ENCODE data around the gene FAM222B. TPM values are rescaled to one million over a fixed set of nuclear protein-coding genes. Genes with fewer than 3 reads are reported as not detected.

The FAM222B gene
- total and polyA plus RNA-seq, 12 donors = 4.9 to 18.3 (median 13.4) TPM

DNA sequence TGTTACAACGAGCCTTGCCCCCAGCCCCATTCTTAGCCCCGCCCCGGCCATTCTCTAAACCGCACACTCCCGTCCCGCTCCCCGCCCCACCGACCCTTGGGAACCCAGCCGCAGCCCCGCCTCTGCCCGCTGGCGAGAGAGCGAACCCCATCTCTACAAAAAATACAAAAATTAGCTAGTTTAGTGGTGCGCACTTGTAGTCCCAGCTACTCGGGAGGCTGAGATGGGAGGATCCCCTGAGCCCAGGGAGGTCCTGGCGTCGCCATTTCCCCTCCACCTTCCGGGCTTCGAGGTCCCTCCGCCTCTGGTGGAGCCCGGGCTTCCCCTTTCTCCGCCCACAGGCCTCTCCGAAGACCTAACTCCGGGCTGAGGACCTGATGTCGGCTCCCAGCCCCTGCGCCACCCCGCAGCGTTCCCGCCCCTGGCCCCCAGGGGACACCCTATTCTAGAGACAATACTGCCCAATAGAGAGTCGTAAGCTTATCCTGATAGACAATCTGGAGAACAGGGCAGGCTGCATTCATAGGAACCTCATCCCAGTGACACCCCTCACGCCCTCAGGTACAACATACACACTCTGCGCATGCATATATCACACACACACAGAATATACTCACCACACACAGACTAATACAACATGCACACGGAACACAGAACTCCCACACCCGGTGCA is 130.4 kb downstream of the FAM222B start:
- TF ChIP-seq POLR2A (IDR thresholded peaks at IDR 0.05) = no peak
- TF ChIP-seq, protein P1, sequence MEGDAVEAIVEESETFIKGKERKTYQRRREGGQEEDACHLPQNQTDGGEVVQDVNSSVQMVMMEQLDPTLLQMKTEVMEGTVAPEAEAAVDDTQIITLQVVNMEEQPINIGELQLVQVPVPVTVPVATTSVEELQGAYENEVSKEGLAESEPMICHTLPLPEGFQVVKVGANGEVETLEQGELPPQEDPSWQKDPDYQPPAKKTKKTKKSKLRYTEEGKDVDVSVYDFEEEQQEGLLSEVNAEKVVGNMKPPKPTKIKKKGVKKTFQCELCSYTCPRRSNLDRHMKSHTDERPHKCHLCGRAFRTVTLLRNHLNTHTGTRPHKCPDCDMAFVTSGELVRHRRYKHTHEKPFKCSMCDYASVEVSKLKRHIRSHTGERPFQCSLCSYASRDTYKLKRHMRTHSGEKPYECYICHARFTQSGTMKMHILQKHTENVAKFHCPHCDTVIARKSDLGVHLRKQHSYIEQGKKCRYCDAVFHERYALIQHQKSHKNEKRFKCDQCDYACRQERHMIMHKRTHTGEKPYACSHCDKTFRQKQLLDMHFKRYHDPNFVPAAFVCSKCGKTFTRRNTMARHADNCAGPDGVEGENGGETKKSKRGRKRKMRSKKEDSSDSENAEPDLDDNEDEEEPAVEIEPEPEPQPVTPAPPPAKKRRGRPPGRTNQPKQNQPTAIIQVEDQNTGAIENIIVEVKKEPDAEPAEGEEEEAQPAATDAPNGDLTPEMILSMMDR (IDR thresholded peaks at IDR 0.05) = no peak
- peak overlapping the region in 2 of 4 donors; percentile 18 to 61 for H3K4me3 ChIP-seq
- H3K27ac ChIP-seq = peak overlapping the region; percentile 73 to 94 (median 78)
- peak in 2 of 7 donors; percentile 31 to 42 for DNase-seq
- peaks cover 17 to 22% of the 10 kb centered on the region in 2 donors for H3K4me1 ChIP-seq (replicated peaks in 1 of 2)
- H3K27me3 ChIP-seq = no peaks in the 10 kb centered on the region
- H3K36me3 ChIP-seq (replicated peaks in 1 of 2) = peaks cover 0 to 20% of the 10 kb centered on the region in 2 donors
- WGBS, 4 donors = 49 to 65% (median 51%) methylated on average over 28 to 34 of the region's 34 CpGs
- H3K9me3 ChIP-seq (replicated peaks in 1 of 3) = no peaks in the 10 kb centered on the region
- intact Hi-C loops (cut with DNase I) = no loop called here

DNA sequence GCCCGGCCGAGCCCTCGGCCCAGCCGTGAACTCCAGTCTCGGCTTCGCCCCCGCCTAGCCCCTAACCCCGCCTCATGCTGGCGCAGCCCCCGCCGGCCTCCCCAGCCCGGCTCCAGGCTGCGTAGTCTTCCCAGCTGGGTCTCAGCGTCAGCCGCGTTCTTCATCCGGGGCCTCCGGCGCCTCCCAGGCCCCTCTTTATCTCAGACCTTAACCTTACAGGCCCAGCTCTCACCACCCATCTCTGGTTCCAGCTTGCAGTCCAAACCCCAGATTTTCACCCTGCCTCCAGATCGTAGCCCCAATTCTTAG is 130.9 kb downstream of the FAM222B start, which contains the start of gene PROCA1:
TSS of gene PROCA1 (minus strand) at position 166 of the 309 bp plus-strand sequence. CDS start 228 bp downstream, outside the sequence.
- DNase-seq = no peak
- 3 to 9% (median 5%) methylated on average over 9 to 20 of the region's 20 CpGs for WGBS, 4 donors

DNA sequence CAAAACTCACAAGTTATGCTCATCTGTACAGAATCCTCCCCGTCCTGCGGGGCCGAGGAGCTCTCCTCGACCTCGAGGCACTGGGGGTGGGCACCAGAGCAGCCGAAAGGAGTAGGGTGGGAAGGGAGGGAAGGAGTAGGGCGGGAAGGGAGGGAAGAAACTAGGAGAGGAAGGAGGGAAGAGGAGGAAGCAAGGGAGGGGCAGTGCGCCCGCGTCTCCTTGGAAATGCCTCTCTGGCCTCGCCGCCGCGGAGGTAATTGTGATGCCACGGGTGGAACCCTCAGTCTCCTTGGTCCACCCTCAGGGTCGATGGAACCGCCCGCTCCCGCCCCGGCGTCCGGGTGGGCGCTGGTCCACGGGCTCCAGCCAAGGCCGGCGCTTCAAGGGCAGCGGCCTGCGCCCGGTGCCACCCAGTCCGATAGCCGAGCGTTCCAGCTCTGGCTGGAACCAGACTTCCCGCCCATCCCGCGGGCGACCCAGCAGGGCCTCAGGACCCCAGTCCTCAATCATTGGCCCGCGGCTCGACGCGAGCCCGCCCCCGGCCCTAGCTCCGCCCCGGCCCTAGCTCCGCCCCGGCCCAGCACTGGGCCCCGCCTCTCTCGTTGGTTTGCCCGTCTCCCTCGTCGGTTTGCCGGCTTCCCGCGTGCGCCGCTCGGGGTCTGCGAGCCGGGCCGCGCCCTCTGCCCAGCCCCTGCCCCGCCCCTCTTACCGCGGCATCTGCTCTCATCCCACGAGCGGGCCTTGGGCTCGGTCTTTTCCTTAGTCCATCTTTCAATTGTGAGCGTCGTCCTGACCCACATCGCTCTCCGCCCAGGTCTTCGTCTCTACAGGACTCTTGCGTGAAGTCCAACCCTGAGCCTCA is 131.5 kb downstream of the FAM222B start:
- H3K4me3 ChIP-seq = peak overlapping the region in 2 of 4 donors; percentile 18 to 61

More for the DNA sequence above, 130.9 kb downstream of the FAM222B start, which contains the start of gene PROCA1:
- Histone ChIP-seq H3K27ac (peak within 1 kb of the TSS; percentile 73 to 94 (median 78)), H3K4me3 (peak within 1 kb of the TSS in 2 of 4 donors; percentile 18 to 61), H3K9me3 (replicated peaks in 1 of 3) (no peaks in the 10 kb centered on the region), H3K4me1 (replicated peaks in 1 of 2) (peaks cover 12 to 19% of the 10 kb centered on the region in 2 donors), H3K36me3 (replicated peaks in 1 of 2) (peaks cover 0 to 20% of the 10 kb centered on the region in 2 donors), H3K27me3 (no peaks in the 10 kb centered on the region)
- TF ChIP-seq, protein P1 (IDR thresholded peaks at IDR 0.05) = no peak
- no peak for TF ChIP-seq POLR2A (IDR thresholded peaks at IDR 0.05)
- intact Hi-C loops (cut with DNase I) = no loop called here

More for the DNA sequence above, 131.5 kb downstream of the FAM222B start:
- Histone ChIP-seq H3K27me3 (no peaks in the 10 kb centered on the region), H3K4me1 (replicated peaks in 1 of 2) (peaks cover 8 to 14% of the 10 kb centered on the region in 2 donors), H3K36me3 (replicated peaks in 1 of 2) (peaks cover 0 to 20% of the 10 kb centered on the region in 2 donors), H3K9me3 (replicated peaks in 1 of 3) (no peaks in the 10 kb centered on the region), H3K27ac (peak overlapping the region; percentile 73 to 94 (median 78))
- intact Hi-C loops (cut with DNase I) = no loop called here
- peak; percentile 85 to 93 (median 90) for DNase-seq
- peak; percentile 57 to 64 for TF ChIP-seq POLR2A (IDR thresholded peaks at IDR 0.05)
- TF ChIP-seq, protein P1 (IDR thresholded peaks at IDR 0.05) = peak in 1 of 6 experiments; percentile 2
- WGBS, 4 donors = 1% methylated on average over 48 to 74 of the region's 74 CpGs
